HG02973 (cell line): ENCODE data around the gene ARL8A.
"Not testable (repeated sequence)": the region's sequence is repeated elsewhere in the genome, so short reads cannot be mapped to it uniquely, and the experiment has no call there.

Experiments used
- ATAC-seq: cut with Tn5 transposase; IDR thresholded peaks from one replicate; pipeline ENCODE4 v1.9.1; 2021; ENCODE audit warnings: moderate library complexity; ENCODE audit not compliant: unreplicated experiment

Gene ARL8A

DNA sequence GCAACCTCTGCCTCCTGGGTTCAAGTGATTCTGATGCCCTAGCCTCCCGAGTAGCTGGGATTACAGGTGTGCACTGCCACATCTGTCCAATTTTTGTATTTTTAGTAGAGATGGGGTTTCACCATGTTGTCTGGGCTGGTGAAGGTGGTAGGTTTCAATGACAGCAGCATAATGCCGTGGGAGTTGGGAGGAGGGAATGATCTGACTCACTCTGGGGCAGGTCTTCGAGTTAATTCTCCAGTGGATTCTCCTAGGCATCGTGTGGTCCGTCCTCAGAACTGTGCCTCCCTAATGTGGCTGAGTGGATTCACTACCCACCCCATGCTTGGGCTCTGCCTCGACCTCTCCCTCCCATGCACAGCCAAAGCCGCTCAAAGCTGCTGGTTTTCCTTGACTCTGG, 23.5 kb downstream of the ARL8A start:
- no peak for ATAC-seq

DNA sequence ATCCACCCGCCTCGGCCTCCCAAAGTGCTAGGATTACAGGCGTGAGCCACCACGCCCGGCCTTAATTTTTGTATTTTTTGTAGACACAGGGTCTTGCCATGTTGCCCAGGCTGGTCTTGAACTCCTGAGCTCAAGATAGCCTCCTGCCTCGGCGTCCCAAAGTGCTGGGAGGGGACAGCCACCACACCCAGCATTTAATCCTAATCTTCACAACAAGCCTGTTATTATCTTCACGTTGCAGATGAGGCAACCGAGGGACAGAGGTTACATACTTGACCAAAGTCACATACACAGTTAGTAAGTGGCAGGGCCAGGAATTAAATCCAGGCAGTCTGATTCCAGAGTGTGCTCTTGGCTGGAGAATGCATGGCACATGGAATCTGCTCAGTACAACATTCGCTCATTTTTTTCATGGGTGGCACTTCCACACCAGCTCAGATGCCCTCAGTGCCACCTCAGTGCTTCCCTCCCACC, 26.6 kb downstream of the ARL8A start:
- no peak for ATAC-seq

DNA sequence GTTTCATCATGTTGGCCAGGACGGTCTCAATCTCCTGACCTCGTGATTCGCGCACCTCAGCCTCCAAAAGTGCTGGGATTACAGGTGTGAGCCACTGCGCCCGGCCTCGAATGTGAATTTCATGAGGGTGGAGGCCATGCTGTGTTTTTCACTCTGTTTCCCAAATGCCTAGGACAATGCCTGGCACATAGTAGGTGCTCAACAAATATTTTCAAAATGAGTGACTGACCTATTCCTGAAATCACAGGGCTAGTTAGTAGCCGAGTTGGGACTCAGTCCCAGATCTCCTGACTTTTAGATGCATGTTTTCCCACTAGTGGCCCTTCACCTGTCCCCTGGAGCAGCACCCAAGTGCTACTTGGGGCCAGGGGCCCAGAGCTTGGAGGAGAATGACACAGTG, 28.2 kb downstream of the ARL8A start:
- no peak for ATAC-seq

DNA sequence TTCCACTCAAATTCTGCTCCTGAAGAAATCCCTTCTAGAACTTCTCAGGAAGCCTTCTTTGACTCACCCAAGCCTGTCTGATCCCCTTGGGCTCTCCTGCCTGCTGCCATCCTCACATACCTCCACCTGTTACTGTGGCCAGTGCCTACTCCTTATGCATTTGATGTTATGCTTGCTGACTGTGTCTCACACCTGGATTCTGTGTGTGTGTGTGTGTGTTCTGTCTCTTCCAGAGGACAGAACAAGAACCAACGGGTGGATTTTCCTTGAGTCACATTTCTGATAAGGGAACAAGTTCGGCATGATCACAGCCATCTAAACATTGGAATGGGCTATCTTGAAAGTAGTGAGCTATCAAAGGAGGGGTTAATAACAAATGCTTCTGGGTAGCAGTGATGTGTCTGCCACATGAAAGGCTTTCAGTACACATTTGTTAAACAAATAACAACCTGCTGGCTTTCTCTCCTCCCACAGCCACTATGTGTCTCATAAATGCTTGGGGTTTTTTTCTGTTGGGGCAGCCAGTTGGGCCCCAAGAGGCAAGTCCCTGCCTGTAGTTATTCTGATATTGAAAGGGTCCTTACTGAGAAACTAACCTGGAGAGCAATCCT, 30.7 kb downstream of the ARL8A start:
- ATAC-seq, result no peak

DNA sequence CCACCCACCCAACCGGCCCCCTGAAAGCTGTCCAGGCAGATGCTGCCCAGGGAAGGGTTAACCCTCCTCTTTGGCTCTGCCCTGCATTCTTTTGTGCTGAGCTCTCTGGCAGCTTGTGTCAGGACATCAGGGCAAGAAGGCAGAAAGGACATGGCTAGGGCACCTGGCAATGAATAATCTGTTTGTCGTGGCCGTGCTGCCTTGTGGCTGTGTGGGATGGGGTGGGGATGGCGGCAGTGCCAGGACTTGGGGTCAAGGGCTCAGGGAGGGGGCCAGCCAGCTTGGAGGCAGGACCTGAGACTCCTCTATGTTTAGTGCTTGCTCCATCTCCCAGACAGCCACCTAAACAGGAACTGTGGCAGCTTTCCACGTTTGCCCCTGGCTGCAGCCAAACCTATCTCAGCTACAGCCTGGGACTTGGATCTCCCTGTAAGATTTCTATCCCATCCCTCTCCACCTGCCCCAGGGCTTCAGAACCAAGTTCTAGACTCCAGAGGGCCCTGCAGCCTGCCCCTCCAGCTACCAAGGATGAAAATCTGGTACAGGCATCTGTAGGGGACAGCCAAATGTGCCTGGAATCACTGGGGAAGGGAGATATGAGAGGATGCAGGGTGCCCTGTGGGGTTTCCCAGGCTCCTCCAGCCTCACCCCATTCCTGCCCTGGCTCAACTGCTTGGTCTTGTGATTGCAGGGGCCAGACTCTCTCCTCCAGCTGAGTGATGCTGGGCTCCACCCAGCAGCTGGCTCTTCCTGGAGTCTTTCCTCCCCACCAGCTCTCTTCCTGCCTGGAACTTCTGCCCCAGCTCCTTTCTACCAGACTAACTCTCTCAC, 31.5 kb downstream of the ARL8A start:
- no peak for ATAC-seq

DNA sequence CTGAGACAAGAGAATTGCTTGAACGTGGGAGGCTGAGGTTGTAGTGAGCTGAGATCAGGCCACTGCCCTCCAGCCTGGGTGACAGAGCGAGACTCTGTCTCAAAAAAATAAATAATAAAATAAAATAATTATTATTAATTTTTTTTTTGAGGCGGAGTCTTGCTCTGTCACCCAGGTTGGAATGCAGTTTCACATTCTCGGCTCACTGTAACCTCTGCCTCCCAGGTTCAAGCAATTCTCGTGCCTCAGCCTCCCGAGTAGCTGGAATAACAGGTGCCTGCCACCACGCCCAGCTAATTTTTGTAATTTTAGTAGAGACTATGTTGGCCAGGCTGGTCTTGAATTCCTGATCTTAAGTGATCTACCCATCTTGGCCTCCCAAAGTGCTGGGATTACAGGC, 32.9 kb downstream of the ARL8A start:
- ATAC-seq, result not testable (repeated sequence)

DNA sequence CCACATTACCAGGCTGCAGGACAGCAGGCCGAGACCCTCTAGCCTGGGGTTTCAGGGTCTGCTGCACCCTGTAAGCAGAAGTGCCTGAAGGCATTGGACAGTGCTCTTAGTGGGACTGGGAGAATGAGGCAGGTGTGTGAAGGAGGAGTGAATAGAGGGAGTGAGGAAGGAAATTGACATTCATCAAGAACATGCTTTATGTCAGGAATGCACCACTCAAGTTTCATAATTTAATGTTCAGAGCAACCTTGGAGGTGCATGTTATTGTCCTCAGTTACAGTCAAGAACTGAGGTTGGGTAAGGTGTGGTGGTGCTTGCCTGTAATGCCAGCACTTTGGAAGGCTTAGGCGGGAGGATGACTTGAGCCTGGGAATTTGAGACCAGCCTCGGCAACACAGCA, 33.6 kb downstream of the ARL8A start:
- ATAC-seq, result no peak

DNA sequence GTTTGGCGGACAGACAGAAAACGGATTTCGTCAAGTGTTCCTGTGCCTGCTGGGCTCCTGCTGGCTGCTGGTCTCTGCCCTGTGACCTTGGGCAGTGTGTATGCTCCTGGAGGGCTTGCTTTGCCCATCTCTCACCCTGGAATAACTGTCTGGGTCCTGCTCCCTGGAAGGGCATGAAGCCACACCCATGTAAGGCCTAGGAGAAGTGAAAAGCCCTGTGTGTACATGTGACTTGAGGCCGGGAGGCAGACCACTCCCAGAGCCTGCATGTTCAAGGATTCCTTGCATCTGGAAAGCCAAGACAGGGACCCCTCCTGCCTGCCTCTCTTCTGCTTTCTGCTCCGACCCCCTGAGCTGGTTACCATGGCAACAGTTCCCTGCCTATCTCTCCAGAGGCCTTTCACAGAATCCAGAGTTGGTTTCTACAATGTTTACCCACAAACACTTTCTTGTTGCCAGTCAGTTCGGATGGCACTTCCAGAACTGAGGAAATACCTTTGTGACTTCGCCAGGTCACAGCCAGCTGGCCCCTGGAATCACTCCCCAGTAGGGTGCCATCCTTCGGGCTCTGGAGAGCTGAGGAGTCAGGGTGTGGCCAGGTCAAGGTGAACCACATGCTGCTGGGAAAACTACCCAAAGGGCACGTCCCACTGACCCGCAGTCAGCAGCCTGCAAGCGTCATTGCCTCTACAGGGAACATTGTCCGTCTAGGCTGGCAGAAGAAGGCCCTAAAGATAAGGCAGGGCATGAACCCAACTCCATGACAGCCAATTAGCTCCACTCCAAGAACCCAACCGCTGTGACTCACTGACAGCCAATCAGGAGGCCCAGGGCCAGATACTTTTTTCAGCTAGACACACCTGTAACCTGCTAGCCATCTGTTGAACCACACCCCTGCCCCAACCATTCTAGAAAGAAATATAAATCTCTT, 36.5 kb downstream of the ARL8A start:
- no peak for ATAC-seq

DNA sequence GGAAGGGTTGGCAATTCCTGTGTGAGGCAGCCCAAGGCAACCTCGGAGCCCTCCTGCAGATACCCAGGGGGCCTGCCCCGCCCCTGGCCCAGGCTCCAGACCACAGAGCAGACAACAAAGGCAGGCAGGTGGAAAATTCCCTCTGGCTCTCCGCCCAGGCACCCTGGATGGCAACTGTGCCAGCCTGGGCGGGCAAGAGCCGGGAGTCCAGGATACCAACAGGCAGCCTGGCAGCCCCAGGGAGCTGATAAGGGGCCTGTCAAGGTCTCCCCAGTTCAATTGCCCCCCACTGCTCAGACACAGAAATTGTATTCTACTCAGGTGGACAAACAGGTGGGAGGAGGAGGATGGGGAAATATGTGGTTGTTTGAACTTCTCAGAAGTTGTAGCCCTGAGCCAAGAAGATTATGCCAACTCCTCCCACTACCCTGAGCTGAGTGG, 37.2 kb downstream of the ARL8A start:
- ATAC-seq, result no peak

DNA sequence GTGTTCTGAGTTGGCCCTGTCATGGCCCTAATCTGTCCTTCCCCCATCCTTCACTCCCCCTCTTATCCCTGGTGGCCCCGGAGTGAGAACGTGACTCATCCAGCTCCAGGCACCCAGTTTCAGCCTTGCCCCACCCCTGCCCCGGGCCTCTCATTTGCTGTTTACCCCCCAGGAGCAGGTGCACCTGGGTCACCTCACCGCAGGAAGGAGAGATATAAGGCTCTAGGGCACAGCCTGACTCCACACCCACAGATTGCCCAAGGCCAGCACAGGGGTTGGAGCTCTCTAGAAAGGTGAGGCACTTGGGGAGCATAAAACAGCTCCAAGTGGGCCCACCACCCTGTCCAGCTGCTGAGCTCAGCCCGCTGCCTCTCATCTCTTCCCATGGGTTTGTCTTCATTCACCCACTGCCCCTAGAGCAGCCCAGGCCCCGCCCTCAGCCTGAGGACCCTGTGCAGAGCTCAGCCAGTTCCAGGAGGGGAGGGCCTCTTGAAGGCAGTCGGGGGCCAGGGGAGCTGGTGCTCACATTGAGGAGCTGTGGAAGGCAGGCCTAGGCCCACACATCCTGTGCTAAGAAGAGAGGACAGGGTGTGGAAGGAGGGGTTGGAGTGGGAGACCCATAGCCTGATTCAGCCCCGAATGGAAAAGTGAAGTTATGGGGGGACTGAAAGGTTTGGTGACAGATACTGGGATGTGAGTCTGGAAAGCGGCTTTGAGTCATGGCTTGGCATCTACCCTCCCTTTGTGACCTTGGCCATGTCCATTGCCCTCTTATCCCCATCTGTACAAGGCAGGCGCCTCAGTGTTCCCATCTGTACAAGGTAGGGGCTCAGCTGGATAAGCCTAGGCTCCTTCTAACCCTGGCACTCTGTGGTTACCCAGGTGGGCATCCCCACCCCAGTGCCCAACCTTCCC, 37.9 kb downstream of the ARL8A start:
- ATAC-seq, result no peak

DNA sequence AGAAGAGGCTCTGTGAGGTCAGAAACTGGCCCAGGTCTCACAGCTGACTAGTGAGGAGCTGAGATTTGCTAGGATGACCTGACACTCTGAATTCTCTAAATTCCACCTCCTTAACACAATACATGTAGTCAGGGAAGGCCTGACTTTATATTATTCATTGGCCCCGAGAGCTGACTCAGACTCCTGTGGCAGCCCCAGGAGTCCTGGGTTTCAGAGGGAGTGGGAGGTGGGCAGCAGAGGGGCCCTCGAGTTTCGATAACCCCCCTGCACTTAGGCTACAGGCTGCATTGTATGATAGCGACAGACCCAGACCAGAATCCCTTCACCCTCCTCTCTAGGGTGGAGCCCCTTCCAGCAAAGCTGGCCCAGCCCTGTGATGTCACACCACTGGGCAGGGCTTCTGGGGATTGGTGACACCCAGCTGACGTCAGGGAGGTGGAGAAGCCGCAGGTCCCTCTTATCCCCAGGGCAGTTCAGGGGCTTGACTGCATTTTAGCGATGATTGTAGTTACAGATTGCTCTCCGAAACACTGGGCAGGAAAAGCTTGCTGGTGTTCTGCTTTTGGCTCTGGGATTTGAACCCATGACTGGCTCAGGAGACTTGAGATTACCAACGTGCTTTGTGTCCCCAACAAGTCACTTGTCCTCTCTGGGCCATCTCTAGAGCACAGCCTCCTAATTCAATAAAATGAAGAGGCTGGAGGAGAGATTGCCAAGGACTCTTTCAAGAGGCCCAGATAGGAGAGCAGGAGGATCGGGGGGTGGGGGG, 38.8 kb downstream of the ARL8A start:
- ATAC-seq, result no peak

DNA sequence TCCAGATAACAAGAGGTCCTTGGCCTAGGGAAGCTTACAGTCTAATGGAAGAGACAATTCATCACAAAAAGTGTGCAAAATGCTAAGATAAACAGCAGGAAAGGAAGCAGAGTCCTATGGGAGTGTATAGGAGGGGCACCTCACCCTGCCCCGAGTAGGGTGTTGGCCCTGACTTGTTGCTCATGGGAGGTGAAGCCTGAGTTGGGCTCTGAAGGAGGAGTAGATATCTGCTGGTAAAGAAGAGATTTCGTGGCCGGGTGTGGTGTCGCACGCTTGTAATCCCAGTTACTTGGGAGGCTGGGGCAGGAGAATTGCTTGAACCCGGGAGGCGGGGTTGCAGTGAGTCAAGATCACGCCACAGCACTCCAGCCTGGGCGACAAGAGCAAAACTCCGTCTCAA, 40.5 kb downstream of the ARL8A start:
- no peak for ATAC-seq

DNA sequence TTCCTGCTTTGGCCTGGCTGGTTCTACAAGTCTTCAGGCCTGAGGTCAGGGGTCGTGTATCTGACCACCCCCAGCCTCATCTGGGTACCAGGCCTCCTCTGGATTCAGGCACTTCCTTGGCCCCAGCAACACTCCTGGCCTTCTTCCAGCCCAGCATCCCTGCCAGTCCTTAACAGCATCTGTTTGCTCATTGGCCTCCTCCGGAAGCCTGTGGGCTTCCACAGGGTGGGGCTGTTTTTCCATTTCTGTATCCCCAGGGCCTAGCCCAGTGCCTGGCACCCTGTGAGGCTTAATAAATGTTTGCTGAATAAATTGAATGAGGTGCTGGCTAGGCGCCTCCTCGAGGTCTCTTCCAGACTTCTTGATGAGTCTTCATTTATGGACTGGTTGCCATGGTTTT, 43.4 kb downstream of the ARL8A start:
- ATAC-seq, result no peak

DNA sequence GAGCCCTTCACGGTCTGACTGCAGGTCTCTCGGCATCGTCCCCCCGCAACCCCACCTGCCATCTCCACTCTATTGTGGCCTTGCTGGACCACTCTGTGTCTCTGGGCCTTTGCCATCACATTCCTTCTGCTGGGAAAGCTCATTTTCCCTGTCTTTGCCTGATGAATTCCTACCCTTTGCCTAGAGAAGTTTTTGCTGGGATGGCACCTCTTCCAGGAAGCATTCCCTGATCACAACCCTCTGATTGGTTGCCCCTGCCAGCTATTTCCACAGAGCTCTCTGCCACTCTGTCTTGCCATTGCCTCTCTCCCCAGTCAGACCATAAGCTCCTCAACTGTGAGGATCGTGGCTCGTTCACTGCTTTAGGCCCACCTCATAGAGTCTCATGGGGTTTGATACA, 50.7 kb downstream of the ARL8A start:
- ATAC-seq, result no peak

DNA sequence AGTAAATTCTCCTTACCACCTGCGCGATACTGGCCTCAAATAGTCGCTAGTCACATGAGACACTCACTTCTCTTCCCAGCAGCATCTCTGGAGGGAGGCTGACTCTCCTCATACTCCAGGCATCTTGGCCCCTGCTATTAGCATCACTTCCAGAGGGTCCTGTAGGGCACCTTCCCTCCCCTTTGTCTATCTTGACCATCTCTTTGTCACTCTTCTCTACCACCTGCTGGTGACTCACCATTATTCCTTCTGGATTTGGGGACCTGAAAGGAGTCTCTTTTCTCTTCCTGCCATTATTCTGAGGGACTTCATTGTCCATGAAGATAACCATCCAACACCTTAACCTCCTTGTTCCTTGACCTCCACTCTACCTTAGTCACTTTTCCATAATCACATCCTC, 53.5 kb downstream of the ARL8A start:
- no peak for ATAC-seq

DNA sequence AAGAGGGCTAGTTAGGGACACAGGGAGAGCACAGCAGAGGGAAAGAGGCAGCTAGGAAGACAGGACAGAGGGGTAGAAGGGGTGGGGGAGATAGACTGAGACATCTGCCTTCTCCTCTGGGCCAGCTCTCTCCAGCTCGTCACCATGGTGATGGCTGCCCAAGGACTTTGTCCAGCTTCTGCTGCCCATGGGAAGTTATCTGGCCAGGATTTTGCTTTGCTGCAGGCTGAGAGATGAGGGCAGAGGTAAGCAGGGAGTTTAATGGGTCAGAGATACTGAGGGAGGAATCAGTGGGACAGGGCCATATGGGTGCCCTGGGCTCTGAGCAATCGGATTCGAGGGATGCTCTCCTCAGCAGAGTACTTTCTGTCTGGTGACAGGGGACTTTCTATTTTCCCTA, 56.3 kb downstream of the ARL8A start:
- ATAC-seq, result no peak

DNA sequence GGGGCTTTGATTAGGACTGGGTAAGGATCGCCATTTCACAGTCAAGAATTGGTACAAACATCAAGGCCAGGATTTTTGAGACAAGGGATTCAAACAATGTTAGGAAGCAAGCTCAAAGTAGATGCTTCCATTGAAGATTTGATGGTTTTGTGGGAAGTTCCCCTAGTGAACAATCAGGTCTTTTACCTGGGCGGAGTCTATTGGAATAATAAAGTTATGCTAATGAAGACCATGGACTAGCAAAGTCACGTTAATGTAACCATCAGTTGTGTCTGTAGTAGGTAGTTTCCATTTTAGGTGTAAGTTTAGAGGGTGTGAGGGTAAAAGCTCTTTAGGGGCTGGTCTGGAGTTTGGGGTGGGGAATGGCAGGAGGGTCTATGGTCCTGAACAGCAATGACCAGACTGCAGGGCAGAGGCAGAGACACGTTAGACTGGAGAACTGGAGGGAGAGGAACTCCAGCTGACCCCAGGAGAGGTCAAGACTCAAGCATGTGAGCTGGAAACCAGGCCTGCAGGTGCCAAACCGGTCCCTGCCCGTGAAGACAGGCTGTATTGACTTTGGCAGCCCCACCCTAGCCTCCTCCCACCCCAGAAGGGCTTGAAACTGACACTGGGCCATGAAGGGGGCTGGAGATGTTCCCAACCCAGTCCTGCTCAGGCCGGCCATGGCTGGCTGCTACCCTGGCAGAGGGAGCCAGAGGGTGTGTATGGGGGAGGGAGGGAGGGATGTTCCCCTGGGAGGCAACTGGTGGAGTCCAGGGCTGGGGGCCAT, 57.8 kb downstream of the ARL8A start:
- ATAC-seq, result no peak

DNA sequence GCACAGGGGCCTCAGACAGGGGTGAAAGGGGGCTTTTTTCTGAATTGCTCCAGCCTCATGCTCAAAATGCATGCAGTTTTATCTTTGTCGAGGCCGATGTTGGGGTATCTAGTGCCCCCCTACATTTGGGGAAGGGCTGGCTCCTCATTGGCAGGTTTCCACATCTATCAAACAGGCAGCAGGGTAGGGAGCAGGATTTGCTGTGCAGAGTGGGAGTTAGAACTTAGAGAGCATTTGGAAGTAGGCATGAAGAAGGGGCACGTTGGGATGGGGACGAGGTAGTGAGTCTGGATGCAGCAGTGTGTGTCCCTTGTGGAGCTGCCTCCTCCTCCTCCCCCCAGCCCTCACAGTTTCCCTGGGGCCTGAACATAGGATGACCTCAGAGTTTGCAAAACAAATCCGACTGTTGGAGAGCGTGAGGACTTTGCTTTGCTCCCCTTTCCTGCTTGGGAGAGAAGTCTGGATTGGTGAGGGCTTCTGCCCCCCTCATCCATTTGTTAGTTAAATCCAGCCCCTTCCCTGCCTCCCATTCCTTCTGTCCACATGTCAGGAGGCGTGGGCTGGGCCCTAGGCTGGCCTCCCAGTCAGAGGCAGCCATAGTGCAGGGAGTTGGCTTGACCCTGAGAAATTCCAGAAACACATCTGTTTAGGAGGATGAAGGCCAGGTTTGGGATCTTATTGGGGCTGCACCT, 58.7 kb downstream of the ARL8A start:
- no peak for ATAC-seq
